Type B pancreatic cell (in vitro differentiated cells): Measurements from ENCODE around the gene ANXA10. TPM values are rescaled to one million over a fixed set of nuclear protein-coding genes. Genes with fewer than 3 reads are reported as not detected.
"Not testable (repeated sequence)": the region's sequence is repeated elsewhere in the genome, so short reads cannot be mapped to it uniquely, and the experiment has no call there.

Experiments used
- DNase-seq: peaks from one replicate; pipeline ENCODE4 v3.0.0; 2021; ENCODE audit warnings: mixed read lengths; ENCODE audit not compliant: unreplicated experiment; ENCODE audit errors: extremely low spot score
- H3K27ac Mint-ChIP-seq: 2 replicates; pipeline ENCODE4 v1.8.0; 2021; ENCODE audit warnings: mild to moderate bottlenecking, mixed read lengths
- H3K27me3 Mint-ChIP-seq: 2 replicates; pipeline ENCODE4 v1.8.0; 2021; ENCODE audit warnings: mixed read lengths
- H3K36me3 Mint-ChIP-seq: 2 replicates; pipeline ENCODE4 v1.8.0; 2021; ENCODE audit warnings: mixed read lengths
- H3K4me1 Mint-ChIP-seq: one replicate; pipeline ENCODE4 v1.8.0; 2021; ENCODE audit warnings: mixed read lengths; ENCODE audit not compliant: unreplicated experiment
- H3K4me3 Mint-ChIP-seq: 2 replicates; pipeline ENCODE4 v1.8.0; 2021; ENCODE audit warnings: mild to moderate bottlenecking, mixed read lengths
- H3K9me3 Mint-ChIP-seq: 2 replicates; pipeline ENCODE4 v1.8.0; 2021; ENCODE audit warnings: mixed read lengths
- total RNA-seq: library from RNA; stranded (reverse); gene quantifications from 2 replicates; pipeline ENCODE4 v1.2.1, GENCODE V29; 2021; ENCODE audit warnings: low replicate concordance
- TF ChIP-seq, protein P1 (sequence below): fragments of 200-600 bp; sonication (generic); conservative IDR thresholded peaks from 2 replicates; pipeline ENCODE4 v1.5.0; 2021; ENCODE audit warnings: antibody characterized with exemption, mild to moderate bottlenecking

The ANXA10 gene
- total RNA-seq, 1 donor from 2014 or later: 39.8 TPM

DNA sequence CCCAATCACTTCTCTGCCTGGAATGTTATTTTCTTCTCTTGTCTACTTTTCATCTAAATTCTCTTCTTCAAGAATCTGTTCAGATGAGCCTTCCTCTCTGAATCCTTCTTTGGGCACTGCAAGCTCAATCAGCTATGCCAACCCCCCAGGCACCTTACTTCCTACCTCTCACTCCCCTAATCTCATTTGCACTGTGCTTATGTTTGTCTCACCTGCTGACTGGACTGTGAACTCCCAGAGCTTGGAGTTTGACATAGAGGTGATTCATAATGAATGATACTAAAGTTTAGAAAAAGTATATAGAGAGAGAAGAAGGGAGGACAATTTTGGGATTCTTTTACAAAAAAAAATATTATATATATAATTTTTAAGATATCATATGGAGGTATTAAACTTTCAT lies 36.3 kb downstream of the ANXA10 start:
- Mint-ChIP-seq H3K4me3 (no peak overlapping the region), H3K27me3 (no peaks in the 10 kb centered on the region), H3K27ac (no peak overlapping the region), H3K4me1 (no peaks in the 10 kb centered on the region), H3K9me3 (no peaks in the 10 kb centered on the region), H3K36me3 (no peaks in the 10 kb centered on the region)
- DNase-seq: no peak
- TF ChIP-seq, protein P1, sequence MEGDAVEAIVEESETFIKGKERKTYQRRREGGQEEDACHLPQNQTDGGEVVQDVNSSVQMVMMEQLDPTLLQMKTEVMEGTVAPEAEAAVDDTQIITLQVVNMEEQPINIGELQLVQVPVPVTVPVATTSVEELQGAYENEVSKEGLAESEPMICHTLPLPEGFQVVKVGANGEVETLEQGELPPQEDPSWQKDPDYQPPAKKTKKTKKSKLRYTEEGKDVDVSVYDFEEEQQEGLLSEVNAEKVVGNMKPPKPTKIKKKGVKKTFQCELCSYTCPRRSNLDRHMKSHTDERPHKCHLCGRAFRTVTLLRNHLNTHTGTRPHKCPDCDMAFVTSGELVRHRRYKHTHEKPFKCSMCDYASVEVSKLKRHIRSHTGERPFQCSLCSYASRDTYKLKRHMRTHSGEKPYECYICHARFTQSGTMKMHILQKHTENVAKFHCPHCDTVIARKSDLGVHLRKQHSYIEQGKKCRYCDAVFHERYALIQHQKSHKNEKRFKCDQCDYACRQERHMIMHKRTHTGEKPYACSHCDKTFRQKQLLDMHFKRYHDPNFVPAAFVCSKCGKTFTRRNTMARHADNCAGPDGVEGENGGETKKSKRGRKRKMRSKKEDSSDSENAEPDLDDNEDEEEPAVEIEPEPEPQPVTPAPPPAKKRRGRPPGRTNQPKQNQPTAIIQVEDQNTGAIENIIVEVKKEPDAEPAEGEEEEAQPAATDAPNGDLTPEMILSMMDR: no peak

DNA sequence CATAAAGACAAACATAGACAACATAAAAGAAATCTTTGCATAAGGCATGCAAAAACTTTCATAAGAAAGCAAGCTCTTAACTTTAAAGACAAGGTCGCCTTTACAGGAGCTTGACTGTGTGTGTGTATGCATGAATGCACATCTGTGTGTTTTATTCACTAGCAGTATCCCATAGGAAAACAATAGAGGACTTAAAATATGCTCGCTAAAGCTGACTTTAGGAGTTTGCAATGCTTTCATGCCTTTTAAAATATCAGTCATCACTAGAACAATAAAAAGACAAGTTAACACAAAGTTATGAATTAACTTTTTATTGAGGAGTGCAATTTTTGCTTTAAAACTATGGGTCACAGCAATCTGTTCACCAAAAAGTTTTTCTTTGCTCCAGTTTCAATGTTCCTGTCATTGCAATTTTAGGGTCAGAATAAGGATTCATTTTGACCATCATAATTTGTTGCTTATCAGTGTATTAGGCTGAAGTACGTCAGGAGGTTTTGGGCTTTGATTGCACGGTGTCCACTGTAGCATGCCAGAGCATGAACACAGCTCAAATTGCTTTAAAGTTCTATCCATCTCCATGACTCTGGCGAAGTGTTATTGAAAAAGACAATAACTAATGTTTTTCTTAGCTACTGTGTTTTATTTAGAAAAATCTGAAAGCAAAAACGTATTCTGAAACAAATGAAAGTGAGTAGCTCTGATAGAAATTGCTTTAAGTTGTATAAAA lies 36.9 kb downstream of the ANXA10 start:
- Mint-ChIP-seq H3K27me3 (no peaks in the 10 kb centered on the region), H3K4me3 (no peak overlapping the region), H3K9me3 (no peaks in the 10 kb centered on the region), H3K27ac (no peak overlapping the region), H3K36me3 (no peaks in the 10 kb centered on the region), H3K4me1 (no peaks in the 10 kb centered on the region)
- DNase-seq: no peak
- TF ChIP-seq, protein P1: no peak

DNA sequence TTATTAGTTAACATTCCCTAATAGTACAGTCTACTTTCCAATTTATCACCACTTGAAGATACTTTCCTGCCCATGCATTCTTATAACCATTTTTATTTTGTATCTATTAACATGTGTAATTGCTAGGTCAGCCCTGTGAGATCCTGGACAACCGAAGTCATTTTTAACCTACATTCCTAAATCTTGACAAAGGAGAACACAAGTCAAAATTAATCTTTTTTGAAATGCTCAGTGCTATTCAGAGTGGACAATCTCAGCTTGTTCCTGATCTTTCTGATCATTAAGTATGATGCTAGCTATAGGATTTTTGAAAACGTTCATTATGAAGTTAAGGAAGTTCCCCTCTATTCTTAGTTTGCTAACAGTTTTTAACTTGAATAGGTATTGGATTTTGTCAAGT lies 37.5 kb downstream of the ANXA10 start:
- no peaks in the 10 kb centered on the region for H3K27me3 Mint-ChIP-seq
- no peaks in the 10 kb centered on the region for H3K9me3 Mint-ChIP-seq
- H3K27ac Mint-ChIP-seq: no peak overlapping the region

DNA sequence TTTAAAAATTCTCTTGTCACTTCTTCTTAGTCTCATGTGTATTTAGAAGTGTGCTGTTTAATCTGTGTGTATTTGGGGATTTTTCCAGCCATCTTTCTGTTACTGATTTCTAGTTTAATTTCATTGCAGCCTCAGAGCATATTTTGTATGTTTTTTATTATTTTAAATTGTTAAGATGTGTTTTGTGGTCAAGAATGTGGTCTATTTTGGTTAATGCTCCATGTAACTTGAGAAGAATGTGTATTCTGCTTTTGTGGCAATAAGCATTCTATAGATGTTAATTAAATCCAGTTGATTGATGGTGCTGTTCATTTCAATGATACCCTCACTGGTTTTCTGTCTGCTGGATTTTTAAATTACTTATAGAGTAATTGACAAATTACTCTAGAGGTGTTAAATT lies 38.9 kb downstream of the ANXA10 start:
- Mint-ChIP-seq H3K9me3 (no peaks in the 10 kb centered on the region), H3K27me3 (no peaks in the 10 kb centered on the region), H3K27ac (no peak overlapping the region), H3K4me3 (no peak overlapping the region), H3K4me1 (no peaks in the 10 kb centered on the region), H3K36me3 (no peaks in the 10 kb centered on the region)
- no peak for DNase-seq
- TF ChIP-seq, protein P1: no peak

More for the DNA sequence above, 37.5 kb downstream of the ANXA10 start:
- Mint-ChIP-seq H3K4me1 (no peaks in the 10 kb centered on the region), H3K4me3 (no peak overlapping the region), H3K36me3 (no peaks in the 10 kb centered on the region)
- TF ChIP-seq, protein P1: no peak
- DNase-seq: no peak

DNA sequence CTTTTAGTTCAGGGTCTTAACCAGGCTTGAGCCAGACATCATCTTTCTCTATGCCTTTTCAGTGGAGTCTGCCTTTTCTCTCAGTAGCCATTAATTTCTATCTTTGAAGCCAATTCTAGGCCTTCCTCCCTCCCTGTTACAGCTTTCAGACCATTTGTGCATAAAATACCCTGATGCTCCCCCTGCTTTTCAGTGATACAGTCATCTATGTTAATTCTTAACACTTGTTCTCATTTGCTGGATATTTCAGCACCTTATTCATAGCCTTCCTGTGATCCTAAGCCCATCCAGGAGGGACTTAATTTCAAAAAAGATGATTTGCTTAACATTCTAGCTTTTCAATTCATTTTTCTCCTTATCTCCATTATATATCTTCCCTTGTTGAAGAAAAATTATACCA lies 42.3 kb downstream of the ANXA10 start:
- no peaks in the 10 kb centered on the region for H3K4me1 Mint-ChIP-seq
- no peaks in the 10 kb centered on the region for H3K9me3 Mint-ChIP-seq
- no peak overlapping the region for H3K27ac Mint-ChIP-seq
- H3K27me3 Mint-ChIP-seq: no peaks in the 10 kb centered on the region
- DNase-seq: no peak
- no peak overlapping the region for H3K4me3 Mint-ChIP-seq
- no peaks in the 10 kb centered on the region for H3K36me3 Mint-ChIP-seq
- TF ChIP-seq, protein P1: no peak

DNA sequence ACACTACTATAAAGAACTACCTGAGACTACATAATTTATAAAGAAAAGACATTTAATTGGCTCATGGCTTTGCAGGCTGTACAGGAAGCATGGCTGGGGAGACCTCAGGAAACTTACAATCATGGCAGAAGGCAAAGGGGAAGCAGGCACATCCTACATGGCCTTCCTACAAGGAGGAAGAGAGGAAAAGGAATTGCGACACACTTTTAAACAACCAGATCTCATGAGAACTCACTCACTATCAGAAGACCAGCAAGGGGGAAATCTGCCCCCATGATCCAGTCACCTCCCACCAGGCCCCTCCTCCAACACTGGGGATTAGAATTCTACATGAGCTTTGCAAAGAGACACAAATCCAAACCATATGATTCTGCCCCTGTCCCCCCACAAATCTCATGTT lies 43.5 kb downstream of the ANXA10 start:
- H3K36me3 Mint-ChIP-seq, H3K4me3 Mint-ChIP-seq, H3K4me1 Mint-ChIP-seq, H3K27ac Mint-ChIP-seq, H3K9me3 Mint-ChIP-seq, DNase-seq, H3K27me3 Mint-ChIP-seq: not testable (repeated sequence)

DNA sequence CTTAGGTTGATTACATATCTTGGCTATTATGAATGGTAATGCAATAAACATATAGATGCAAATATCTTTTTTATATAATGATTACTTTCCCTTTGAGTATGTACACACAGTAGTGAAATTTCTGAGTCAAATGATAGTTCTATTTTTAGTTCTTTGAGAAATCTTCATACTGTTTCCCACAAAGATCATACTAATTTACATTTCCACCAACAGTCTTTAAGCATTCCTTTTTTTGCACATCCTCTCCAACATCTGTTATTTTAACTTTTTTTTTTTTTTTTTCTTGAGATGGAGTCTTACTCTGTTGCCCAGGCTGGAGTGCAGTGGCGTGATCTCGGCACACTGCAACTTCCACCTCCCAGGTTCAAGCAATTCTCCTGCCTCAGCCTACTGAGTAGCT lies 45.4 kb downstream of the ANXA10 start:
- not testable (repeated sequence) for H3K36me3 Mint-ChIP-seq, H3K4me1 Mint-ChIP-seq, DNase-seq, H3K9me3 Mint-ChIP-seq, H3K27ac Mint-ChIP-seq, H3K27me3 Mint-ChIP-seq, H3K4me3 Mint-ChIP-seq
